Measurements from ENCODE around the gene HOXB2. TPM values are rescaled to one million over a fixed set of nuclear protein-coding genes. Genes with fewer than 3 reads are reported as not detected.
A peak's percentile ranks its signal among the peaks of the same experiment; 100 is the strongest.

The HOXB2 gene
- total and polyA plus RNA-seq, 9 of the 15 experiments (the other 6 are each of a cell fraction or from before 2014, with no cell fraction given), result 2.1 to 97.7 (median 21.2) TPM

GRCh38 chr17:48520631-48521079 is 24.3 kb downstream of the HOXB2 start:
- no peaks in the 10 kb centered on the region for H3K27me3 ChIP-seq (ENCODE audit: control insufficient read depth in 2 of 2, insufficient read depth in 2 of 2, low read length in 2 of 2)
- H3K4me2 ChIP-seq (ENCODE audit: insufficient read depth, low read length), result no peak overlapping the region
- H3K4me3 ChIP-seq, result no peak overlapping the region
- no peaks in the 10 kb centered on the region for H3K9me3 ChIP-seq (replicated peaks; ENCODE audit: control insufficient read depth, insufficient read depth, low read depth, low read length)
- H3K9ac ChIP-seq (ENCODE audit: insufficient read depth in 1 of 2, low read depth in 2 of 2, low read length in 2 of 2), result no peak overlapping the region
- ATAC-seq (no peak), FAIRE-seq (no peak), DNase-seq (ENCODE audit: extremely low read depth in 1 of 4, low spot score in 3 of 4) (no peak)
- 30% methylated on average over 1 of the region's 1 CpG for whole genome bisulfite sequencing (ENCODE audit: insufficient coverage, low coverage, missing lambda C conversion rate)
- CTCF ChIA-PET (ENCODE audit: low intra/inter-chr PET ratio), result no interaction called here
- in situ Hi-C loops (cut with MboI), result no loop called here
- H4K20me1 ChIP-seq (replicated peaks; ENCODE audit: control insufficient read depth, insufficient read depth, low read length), result no peaks in the 10 kb centered on the region
- H3K79me2 ChIP-seq (ENCODE audit: control insufficient read depth, insufficient read depth, low read length), result no peaks in the 10 kb centered on the region
- intact Hi-C loops (cut with micrococcal nuclease), result no loop called here
- peak overlapping the region; percentile 75 for H2AFZ ChIP-seq (ENCODE audit: low read depth, low read length)
- peaks cover 5 to 34% of the 10 kb centered on the region in 2 experiments for H3K4me1 ChIP-seq (replicated peaks in 1 of 2; ENCODE audit: control insufficient read depth in 2 of 2, insufficient read depth in 2 of 2, low read length in 2 of 2)
- peak overlapping the region; percentile 31; the same call in 1 of the 3 replicates for H3K27ac ChIP-seq (ENCODE audit: extremely low read depth, low read depth, low read length)
- TF ChIP-seq NFE2 (IDR thresholded peaks at IDR 0.05; ENCODE audit: low read depth) (peak; percentile 31; the same call in 1 of the 2 replicates), PRDM10 (IDR thresholded peaks at IDR 0.05; ENCODE audit: partially characterized antibody) (peak; percentile 74), FOXJ3 (CRISPR knock-in tag; IDR thresholded peaks at IDR 0.05) (no peak), DPF2 (IDR thresholded peaks at IDR 0.05) (0 out of 2 replicates have a peak, but pooled peaks have one; percentile 16), MCM5 (IDR thresholded peaks at IDR 0.05; ENCODE audit: low read depth) (no peak)
- POLR2A ChIA-PET, result interaction anchor here (0.7 to 1.0 kb wide), 2 partner anchors 36 to 105 kb away, joined by 4 read pairs; no protein-coding TSS in a partner anchor
- H3K36me3 ChIP-seq (ENCODE audit: control insufficient read depth, insufficient read depth, low read length), result no peaks in the 10 kb centered on the region
- BruUV-seq (replicated peaks), result no TSS peak
- no peaks in the 10 kb centered on the region for H3K9me1 ChIP-seq (ENCODE audit: control insufficient read depth, insufficient read depth, low read length)
